ENCODE data around the gene DHX40.
A peak's percentile ranks its signal among the peaks of the same experiment; 100 is the strongest.
"Not testable (repeated sequence)": the region's sequence is repeated elsewhere in the genome, so short reads cannot be mapped to it uniquely, and the experiment has no call there.

DHX40 gene, protein sequence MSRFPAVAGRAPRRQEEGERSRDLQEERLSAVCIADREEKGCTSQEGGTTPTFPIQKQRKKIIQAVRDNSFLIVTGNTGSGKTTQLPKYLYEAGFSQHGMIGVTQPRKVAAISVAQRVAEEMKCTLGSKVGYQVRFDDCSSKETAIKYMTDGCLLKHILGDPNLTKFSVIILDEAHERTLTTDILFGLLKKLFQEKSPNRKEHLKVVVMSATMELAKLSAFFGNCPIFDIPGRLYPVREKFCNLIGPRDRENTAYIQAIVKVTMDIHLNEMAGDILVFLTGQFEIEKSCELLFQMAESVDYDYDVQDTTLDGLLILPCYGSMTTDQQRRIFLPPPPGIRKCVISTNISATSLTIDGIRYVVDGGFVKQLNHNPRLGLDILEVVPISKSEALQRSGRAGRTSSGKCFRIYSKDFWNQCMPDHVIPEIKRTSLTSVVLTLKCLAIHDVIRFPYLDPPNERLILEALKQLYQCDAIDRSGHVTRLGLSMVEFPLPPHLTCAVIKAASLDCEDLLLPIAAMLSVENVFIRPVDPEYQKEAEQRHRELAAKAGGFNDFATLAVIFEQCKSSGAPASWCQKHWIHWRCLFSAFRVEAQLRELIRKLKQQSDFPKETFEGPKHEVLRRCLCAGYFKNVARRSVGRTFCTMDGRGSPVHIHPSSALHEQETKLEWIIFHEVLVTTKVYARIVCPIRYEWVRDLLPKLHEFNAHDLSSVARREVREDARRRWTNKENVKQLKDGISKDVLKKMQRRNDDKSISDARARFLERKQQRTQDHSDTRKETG
- long read RNA-seq, donor 1, transcript DHX40-201 (18 exons, 3,660 nt) = major isoform, 11 of 18 reads
- long read RNA-seq, donor 1, partial matches to known transcripts = 6 of 18 reads
- long read RNA-seq, donor 1, other reads (novel, unspliced or antisense) = 0 of 18 reads
- long read RNA-seq, donor 2, partial matches to known transcripts = 9 of 13 reads
- long read RNA-seq, donor 2, other reads (novel, unspliced or antisense) = 0 of 13 reads
- long read RNA-seq, donor 3, partial matches to known transcripts = 0 of 5 reads
- long read RNA-seq, donor 3, other reads (novel, unspliced or antisense) = 0 of 5 reads
- long read RNA-seq, donor 4, transcript DHX40-201 (18 exons, 3,660 nt) = major isoform, 8 of 10 reads
- long read RNA-seq, donor 4, partial matches to known transcripts = 0 of 10 reads
- long read RNA-seq, donor 4, other reads (novel, unspliced or antisense) = 0 of 10 reads
- long read RNA-seq, donor 5, transcript DHX40-201 (18 exons, 3,660 nt) = major isoform, 9 of 9 reads
- long read RNA-seq, donor 5, partial matches to known transcripts = 0 of 9 reads
- long read RNA-seq, donor 5, other reads (novel, unspliced or antisense) = 0 of 9 reads
- long read RNA-seq, donor 6, partial matches to known transcripts = 12 of 15 reads
- long read RNA-seq, donor 6, other reads (novel, unspliced or antisense) = 0 of 15 reads
- long read RNA-seq, donor 7 = 0 reads
- long read RNA-seq, donor 8, transcript DHX40-201 (18 exons, 3,660 nt) = major isoform, 11 of 34 reads
- long read RNA-seq, donor 8, partial matches to known transcripts = 23 of 34 reads
- long read RNA-seq, donor 8, other reads (novel, unspliced or antisense) = 0 of 34 reads

DNA sequence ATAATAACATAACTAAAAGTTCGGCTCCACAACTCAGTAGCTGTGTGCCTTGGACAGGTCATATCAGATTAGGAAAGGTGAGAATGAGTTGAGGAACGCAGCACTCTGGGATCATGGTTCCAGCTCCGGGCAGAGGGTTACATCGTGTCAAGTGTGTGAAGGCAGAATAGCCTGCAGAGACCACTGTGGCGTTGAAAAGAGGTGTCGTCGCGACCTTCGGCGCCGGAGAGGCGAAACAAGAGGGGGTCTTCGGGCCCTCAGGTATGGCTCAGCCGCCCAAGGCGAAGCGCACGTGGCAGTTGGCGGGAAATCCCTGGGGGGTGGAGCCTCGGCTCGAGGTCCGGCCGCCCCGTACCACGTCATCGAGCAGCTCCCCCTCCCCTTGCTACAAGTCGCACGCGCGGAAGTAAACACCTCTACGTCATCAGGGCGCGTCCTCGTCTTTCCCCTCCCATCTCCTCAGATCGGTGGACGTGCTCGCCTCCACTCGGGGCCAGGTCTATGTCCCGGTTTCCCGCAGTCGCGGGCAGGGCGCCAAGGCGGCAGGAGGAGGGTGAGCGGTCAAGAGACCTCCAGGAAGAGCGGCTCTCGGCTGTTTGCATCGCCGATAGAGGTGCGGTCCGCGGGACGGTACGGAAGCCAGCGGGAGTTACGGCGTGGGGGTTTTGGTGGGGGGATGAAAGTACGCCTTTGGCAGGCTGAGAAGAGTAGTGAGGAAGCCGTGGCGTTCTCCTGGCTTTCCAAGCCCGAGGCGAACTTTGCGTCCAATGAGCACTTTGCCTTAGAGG is at the start of gene DHX40:
Gene DHX40 (plus strand): TSS at position 440 of the 788 bp plus-strand sequence. CDS start 62 bp downstream, at position 502.
- DNase-seq = peak; percentile 91

GRCh38 chr17:59516451-59516850 is 49.0 kb upstream of the DHX40 start:
- DNase-seq = no peak

DNA sequence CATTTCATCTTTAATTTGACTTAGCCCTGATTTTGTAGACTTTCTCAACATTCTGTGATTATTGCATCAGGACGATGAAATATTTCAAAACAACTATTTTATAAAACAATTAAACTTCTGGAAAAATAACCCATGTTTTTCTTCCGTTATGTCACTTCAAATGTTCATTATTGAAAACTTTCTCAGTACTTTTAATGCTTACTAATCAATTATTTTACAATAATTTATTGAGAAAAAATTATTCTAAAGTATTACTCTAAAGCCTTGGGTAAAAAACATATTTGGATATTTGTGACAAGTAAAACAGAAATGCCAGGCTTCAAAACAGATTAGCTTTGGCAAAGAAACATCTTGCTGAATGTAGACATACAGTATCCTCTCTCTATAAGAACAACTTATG is 46.3 kb upstream of the DHX40 start:
- no peak for DNase-seq

- no peak for DNase-seq
These were observed 45.2 kb upstream of the DHX40 start for GRCh38 chr17:59520251-59520650.

DNA sequence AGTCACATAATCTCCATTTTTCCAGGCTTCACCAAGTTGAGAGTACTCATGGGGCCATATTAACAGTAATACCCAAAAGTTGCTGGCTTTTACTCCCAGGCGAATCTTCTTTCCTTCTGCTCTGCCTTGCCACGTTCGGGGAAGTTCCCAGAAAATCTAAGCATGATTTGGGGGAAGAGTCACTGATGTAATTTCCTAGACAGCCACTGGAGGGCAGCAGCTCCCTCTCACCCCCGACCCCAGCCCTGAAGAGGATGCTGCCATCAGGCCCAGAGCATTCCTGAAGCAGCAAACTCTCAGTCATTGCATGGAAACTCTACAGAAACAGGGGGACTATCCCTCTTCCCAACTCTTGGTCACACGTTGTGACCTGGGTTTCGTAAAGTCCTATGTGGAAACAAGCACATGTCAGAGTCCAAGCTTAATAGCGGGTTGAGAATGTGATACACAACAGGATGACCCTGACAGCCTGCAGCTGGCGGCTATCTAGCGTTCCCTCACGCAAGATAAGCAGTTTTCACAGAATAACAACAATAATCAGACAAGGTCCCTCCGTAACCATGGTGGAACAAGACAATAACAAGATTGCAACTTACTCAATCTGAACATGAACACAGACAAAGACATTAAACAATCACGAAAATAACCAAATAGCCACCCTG is 43.8 kb upstream of the DHX40 start:
- DNase-seq = peak; percentile 44

GRCh38 chr17:59524930-59525329 is 40.5 kb upstream of the DHX40 start:
- not testable (repeated sequence) for DNase-seq

DNA sequence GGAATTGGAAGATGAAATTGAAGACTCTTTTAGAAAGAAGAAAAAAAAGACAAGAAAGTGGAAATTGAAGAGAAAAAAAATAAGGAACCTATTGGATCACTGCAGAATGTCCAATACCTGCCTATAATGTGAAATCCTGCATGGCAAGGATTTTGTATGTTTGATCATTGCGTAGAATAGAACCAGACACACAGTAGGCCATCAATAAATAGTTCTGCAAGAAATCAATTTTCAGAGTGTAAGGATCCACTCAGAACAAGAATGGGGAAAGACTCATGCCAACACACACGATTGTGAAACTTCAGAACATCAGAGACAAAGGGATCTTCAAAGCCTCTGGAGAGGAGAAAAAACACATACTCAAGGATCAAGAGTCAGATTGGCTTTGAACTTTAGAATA is 39.7 kb upstream of the DHX40 start:
- no peak for DNase-seq

DNA sequence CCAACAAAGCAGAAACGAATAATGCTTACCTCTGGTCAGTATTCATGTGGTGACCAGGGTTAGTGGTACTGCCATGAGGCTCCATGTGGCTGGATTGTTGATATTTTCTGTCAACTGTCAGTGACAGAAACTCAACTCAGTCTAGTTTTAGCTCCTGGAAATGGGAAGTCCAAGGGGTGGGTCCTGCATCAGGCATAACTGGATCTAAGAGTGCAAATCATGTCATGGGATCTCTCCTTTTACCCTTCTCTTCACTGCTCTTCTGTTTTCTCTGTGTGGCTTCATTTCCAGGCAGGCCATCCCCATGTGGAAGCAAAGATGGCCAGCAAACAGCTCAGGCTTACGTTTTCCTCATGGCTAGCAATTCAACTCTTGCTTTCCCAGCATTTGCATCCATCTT is 39.0 kb upstream of the DHX40 start:
- DNase-seq = no peak

- DNase-seq = no peak
These were observed 38.0 kb upstream of the DHX40 start for GRCh38 chr17:59527325-59527917.

DNA sequence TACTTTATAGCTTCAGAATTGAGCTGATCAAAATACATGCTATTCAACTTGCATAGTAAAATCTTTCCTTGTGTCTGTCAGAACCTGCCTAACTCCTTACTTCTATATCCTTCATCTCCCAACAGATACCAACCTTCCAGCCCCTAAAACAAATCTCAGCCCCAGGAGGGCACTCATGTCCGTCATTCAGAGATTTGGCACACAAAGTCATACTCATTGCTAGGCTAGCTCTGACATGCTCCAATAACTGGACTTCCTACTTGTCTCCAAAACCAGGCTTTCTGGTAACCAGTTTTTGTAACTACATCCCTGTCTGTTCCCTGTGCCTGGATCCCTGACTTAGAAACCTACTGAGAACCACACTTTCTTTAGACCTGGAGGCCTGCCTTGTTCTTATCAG is 37.5 kb upstream of the DHX40 start:
- no peak for DNase-seq

DNA sequence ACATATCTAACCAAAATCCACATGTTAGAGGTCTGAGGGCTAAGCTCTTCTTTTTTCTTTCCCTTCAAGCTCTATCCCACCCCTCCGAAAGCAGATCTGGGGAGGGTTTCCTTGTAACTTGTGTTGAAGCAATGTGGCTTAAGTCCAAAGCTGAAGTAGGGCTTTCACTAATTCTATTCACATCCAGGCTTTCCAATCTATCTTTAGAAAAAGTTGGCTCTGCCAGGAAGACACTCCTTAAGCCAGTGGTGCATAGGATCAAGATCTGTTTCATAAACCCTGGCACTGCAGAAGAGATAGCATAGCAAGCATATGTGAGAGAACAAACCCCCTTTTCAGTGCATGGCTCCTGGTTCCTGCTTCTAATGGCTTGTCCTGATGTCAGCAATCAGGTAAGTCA is 34.9 kb upstream of the DHX40 start:
- no peak for DNase-seq

- DNase-seq = no peak
These were observed 31.7 kb upstream of the DHX40 start for GRCh38 chr17:59533694-59534093.

DNA sequence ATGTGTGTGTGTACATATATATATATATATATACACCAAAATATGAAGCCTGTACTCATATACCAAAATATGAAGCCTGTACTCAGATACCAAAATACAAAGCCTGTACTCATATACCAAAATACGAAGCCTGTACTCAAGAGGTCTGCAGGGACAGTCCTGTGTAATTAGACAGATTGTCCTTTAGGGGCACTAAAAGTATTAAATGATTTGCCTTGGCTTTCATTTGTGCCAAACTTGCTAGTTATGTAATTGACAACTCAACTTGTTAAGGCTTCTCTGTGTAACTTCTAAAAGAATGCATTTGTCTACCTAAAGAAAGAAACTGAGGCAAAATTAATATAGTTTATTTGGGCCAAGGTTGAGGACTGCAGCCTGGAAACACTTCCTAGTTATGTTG is 30.8 kb upstream of the DHX40 start:
- no peak for DNase-seq

- DNase-seq = no peak
These were observed 27.1 kb upstream of the DHX40 start for GRCh38 chr17:59538195-59538909.

- DNase-seq = no peak
These were observed 22.3 kb upstream of the DHX40 start for GRCh38 chr17:59542960-59543635.

DNA sequence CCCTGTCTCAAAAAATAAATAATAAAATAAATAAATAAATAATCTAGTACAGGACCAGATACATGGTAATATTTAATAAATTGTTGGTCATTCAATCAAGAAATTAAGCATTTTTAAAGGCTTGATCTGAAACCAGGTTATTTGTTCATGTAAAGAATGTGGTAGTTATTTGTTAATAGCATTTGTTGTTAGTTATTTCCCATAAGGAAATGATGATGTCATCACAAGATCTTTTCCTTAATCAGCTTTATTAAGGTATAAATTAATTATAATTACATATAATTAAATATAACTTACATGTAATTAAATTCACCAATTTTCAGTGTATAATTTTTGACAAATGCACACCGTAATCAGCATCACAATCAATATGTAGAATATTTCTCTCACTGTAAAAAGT is 19.5 kb upstream of the DHX40 start:
- no peak for DNase-seq

DNA sequence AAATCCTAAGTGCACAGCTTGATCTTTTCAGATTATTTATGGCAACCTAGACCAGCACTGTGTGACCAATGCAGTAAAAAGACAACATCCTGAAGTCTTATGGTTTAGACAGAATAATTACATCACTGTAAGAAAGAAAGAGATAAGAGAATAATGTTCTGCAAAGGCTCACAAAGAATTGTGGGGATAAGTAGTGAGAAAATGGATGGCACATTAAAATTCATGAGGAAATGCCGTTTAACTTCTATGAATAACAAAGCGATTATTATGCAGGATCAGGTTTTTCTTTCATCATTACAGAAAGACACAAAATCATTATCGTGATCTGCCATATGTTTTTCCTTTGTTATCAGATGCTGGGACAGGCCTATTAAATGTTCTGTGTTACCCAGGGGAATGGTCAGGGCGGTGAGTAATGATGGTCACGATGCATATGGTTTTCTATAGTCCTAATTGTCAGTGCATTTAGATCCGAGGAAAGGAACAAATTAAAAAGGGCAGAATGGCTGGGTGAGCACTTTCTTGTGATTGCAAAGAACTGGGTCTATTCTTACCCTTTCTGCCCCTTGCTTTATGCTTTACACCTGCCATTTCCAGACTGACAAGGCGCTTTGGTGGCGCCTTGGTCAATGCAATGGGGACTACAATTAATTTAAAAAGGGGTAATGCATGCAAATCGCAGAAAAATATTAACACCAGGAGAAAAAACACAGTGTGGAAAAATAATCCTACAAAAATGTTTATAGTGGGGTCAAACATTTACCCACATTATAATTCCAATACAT is 18.1 kb upstream of the DHX40 start:
- no peak for DNase-seq

GRCh38 chr17:59548985-59549384 is 16.4 kb upstream of the DHX40 start:
- DNase-seq = not testable (repeated sequence)
